ENCODE data around the gene ELSPBP1.

DNA sequence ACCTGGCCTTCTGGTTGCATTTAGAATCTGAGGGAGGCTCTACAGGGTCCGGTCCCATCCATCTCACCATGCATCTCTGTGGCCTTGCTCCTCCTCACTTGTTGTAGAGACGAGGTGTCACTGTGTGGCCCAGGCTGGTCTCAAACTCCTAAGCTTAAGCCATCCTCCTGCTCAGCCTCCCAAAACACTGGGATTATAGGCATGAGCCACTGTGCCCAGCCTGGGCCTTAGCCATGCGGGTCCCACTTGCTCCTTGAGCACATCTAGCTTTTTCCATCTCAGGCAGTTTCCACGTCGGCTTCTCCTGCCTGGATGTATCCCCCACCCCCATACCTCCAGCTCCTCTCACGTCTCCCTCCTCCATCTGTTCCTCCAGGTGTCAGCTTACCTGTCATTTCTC is 9.8 kb downstream of the ELSPBP1 start:
- no peak for TF ChIP-seq EZH2 (IDR thresholded peaks at IDR 0.05)
- no peak for TF ChIP-seq POLR2AphosphoS5 (IDR thresholded peaks at IDR 0.05; ENCODE audit: borderline replicate concordance, low read depth, low read length)
- TF ChIP-seq FOXP2 (optimal IDR thresholded peaks at IDR 0.05; ENCODE audit: control extremely low read depth, extremely low read length, insufficient read depth): no peak

Measured in SK-N-MC (cell line).